ENCODE measurements around the gene DGAT2L6.
A peak's percentile ranks its signal among the peaks of the same experiment; 100 is the strongest.
"Not testable (repeated sequence)": the region's sequence is repeated elsewhere in the genome, so short reads cannot be mapped to it uniquely, and the experiment has no call there.

The DGAT2L6 gene

DNA sequence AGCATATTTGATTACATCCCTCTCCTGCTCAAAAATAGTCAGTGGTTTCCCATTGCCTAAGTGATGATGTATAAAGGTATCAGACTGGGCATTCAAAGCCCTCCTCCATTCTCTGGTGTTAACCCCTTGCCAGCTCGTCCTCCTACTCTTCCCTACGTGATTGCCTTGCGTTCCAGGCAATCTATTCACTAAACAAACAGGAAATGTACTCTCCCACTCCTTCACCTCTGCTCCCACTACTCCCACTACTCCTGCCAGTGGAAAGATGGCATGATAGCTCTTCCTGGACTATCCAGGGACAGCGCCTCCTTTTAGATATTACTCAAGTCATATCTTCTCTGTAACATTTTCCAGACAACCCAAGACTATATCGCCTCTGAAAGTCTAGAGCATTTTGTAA, 5.8 kb downstream of the DGAT2L6 start:
- in situ Hi-C loops (cut with HindIII; ENCODE audit: low pct_ligation_motif_present, low pct_unique_long_range_greater_than_20kb, low sequenced_read_pairs) = no loop called here

DNA sequence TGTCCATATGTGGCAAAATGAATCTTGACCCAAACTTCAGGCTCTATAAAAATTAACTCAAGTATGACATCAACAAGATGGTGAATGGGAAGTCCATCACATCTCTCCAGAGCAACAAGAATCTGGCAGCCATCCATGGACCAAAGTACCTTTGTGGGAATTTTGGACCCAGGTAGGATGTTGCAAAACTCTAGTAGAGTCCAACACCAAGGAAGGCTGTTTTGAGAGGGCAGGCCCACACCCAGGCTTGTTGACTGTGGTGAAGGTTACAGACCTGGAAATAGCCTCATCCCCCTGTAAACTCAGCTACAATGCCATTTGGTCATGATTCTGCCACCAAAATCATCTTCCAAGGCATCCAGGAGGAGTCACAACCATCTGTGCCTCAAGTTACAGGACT, 12.9 kb downstream of the DGAT2L6 start:
- in situ Hi-C loops (cut with HindIII; ENCODE audit: low pct_ligation_motif_present, low pct_unique_long_range_greater_than_20kb, low sequenced_read_pairs) = no loop called here

More for the DNA sequence above, 5.8 kb downstream of the DGAT2L6 start:
- no peak for DNase-seq

DNA sequence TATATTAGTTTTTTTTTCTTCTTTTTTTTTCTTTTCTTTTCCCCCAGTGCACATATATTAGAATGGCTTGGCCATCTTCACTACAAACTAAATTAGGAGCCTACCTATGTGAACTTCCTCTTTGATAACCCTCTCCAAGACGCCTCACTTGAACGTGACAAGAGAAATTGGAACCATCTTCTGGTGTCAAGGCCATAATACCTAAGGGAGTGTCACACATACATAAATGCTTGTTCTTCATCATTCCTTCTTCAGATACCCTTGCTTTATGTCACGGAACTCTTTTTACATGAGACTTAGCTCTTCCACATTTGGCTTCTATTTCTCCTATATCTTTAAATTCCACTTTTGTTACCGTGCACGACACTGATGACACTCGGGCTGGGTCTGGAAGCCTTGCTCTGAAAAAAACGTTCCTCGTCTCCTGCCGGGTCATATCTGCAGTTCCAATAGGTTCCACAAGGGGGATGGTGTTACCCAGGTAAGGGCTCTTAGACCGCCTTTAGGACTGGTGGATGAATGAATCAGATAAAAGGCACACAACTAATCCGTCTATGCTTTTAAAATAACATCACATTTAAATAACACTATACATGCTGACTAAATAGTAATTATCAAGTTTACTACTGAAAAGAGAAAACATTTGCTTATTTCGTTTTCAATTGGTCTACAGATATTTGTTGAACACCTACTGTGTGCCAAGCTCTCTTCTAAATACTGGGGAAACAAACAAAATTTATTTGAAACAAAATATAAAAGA, 19.9 kb downstream of the DGAT2L6 start:
- peak; percentile 56 for DNase-seq
- in situ Hi-C loops (cut with HindIII; ENCODE audit: low pct_ligation_motif_present, low pct_unique_long_range_greater_than_20kb, low sequenced_read_pairs) = no loop called here

More for the DNA sequence above, 12.9 kb downstream of the DGAT2L6 start:
- DNase-seq = no peak

DNA sequence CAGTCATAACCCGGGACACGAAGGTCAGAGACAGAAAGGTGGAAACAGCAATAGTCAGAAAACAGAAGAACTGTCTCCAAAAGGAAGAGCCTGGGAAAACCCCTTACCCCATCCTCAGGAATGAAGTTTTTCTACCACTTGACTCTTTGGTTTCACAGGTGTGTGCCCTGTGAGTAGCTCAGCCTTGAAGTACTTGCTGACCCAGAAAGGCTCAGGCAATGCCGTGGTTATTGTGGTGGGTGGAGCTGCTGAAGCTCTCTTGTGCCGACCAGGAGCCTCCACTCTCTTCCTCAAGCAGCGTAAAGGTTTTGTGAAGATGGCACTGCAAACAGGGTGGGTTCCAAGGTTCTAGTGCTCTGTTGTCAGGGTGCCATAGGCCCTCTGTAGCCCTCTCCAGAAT, 24.4 kb downstream of the DGAT2L6 start:
- in situ Hi-C loops (cut with HindIII; ENCODE audit: low pct_ligation_motif_present, low pct_unique_long_range_greater_than_20kb, low sequenced_read_pairs) = no loop called here
- DNase-seq = no peak

DNA sequence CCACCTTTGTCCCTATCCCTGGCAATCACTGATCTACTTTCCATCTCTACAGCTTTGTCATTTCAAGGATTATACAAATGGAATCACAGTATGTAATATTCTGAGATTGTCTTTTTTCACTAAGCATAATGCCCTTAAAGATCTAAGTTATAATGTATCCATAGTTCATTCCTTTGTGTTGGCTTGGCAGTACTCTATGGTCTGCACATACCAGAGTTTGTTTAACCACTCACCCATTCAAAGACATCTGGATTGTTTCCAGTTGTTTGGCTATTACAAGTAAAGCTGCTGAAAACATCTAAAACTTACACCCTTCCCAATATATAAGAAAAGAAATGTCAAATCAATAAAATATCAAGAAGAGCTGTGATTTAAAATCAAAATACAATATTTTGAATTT, 31.2 kb downstream of the DGAT2L6 start:
- no peak for DNase-seq

DNA sequence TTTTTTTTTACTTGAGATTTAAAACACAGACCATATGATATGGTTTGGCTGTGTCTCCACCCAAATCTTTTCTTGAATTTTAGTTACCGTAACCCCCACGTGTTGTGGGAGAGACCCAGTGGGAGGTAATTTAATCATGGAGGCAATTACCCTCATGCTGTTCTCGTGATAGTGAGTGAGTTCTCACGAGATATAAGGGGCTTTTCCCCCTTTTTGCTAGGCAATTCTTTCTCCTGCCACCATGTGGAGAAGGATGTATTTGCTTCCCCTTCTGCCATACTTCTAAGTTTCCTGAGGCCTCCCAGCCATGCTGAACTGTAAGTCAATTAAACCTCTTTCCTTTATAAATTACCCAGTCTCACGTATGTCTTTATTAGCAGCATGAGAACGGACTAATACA, 32.3 kb downstream of the DGAT2L6 start:
- in situ Hi-C loops (cut with HindIII; ENCODE audit: low pct_ligation_motif_present, low pct_unique_long_range_greater_than_20kb, low sequenced_read_pairs); DNase-seq: not testable (repeated sequence)

More for the DNA sequence above, 31.2 kb downstream of the DGAT2L6 start:
- in situ Hi-C loops (cut with HindIII; ENCODE audit: low pct_ligation_motif_present, low pct_unique_long_range_greater_than_20kb, low sequenced_read_pairs) = no loop called here

DNA sequence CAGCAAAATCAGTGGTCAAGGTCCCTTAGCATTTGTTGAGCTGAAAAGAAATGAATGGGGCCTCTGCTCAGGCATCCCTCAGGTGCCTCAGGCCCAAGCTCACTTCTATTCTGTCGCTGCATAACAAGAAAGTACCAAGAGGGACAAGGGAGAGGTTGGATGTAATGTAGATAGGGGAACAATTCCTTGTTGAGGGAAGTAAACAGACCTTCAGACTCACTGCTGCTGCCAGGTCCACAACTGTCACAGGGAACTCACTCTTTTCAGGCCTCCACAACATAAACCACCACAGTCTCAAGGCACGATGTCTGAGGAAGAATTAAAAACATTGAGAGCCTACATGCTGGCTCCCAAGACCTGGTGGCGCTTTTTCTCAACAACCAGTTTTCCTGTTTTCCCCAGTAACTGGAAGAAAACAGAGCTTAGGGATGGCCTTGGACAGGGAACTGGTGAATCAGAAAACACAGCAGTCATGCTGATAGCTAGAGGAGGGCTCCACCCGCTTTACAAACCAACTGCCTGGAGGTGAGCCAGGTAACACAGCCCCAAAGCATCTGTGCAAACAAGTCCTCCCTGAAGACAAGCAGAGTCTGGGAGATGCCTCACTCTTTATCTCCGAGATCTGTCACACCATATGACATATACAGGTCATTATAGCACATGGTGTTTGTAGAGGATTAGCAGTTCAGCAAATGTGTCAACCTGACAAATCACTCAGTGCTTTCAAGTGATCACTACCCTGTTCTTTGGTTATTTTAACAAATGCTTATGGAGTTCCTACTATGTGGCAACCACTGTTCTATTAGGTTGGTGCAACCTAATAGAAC, 42.9 kb downstream of the DGAT2L6 start:
- in situ Hi-C loops (cut with HindIII; ENCODE audit: low pct_ligation_motif_present, low pct_unique_long_range_greater_than_20kb, low sequenced_read_pairs) = no loop called here
- DNase-seq = no peak

DNA sequence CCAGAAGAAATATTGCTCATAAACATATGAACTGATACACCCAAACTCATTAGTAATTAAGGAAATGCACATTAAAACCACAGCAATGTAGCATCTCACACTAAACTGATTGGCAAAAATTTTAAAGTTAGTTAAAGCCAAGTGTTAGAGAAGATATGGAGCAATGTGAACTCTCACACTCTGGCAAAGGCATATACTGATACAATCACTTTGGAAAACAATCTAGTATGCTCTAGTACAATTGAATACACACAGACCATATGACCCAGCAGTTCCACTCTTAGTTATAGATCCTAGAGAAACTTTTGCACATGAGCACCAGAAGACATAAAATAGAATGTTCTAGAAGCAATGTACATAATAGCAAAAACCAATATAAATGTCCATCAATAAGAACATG, 48.8 kb downstream of the DGAT2L6 start:
- in situ Hi-C loops (cut with HindIII; ENCODE audit: low pct_ligation_motif_present, low pct_unique_long_range_greater_than_20kb, low sequenced_read_pairs) = no loop called here
- DNase-seq = no peak

DNA sequence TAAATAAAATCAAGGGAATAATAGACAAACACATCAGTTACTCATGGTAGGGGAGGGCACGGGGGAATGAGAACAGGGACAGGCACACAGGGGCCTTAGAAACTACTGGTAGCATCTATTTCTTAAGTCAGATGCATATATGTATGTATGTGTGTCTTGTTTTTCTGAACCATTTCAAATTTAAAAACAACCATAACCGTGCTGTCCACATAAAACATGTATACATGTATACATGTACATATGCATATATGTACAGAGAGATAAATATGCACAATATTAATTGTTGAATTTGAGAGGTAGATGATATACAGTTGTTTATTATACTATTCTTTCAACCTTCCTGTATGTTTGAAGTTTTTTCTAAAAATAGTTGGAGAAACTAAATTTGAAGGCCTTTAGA, 49.4 kb downstream of the DGAT2L6 start:
- in situ Hi-C loops (cut with HindIII; ENCODE audit: low pct_ligation_motif_present, low pct_unique_long_range_greater_than_20kb, low sequenced_read_pairs) = no loop called here
- DNase-seq = no peak

DNA sequence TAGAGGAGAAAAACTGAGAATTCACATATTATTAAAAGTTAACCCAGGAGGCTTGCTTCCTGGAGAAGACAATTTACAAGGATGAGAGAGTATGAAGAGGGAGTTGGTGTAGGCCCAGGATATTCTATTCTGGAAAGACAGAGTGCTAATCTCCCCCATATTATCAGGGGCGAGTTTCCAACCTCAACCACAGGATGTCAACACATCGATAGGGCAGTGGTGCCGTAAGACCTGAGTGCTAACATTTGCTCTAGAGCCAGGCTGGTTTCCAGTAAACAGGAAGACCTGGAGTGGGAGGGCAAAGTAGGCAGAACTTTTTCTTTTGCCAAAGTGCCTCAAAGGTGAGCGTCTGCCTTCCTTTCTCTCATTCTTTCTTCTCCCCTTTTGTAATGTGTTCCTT, 54.4 kb downstream of the DGAT2L6 start:
- in situ Hi-C loops (cut with HindIII; ENCODE audit: low pct_ligation_motif_present, low pct_unique_long_range_greater_than_20kb, low sequenced_read_pairs) = no loop called here
- DNase-seq = no peak

DNA sequence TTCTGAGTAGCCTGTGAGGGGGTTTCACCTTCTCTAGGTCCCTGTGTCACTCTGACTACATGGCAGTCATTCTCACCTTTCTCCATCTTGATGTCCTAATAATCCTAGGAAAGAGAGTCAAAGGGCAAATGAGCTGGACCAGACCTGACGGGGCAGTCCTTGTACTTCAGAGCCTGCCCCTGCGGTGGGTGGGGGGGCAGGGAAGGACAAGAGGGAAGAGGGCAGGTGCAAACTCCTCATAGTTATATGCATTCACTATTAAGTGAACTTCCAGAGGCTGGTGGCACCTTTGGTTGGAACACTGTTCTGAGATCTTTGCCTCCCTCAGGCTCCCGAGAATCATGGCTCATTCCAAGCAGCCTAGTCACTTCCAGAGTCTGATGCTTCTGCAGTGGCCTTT, 57.1 kb downstream of the DGAT2L6 start, which contains the start of gene AWAT1:
TSS of gene AWAT1 (plus strand) at position 301 of the 400 bp plus-strand sequence. CDS start at position 342, 41 bp downstream.
- no peak for DNase-seq
- in situ Hi-C loops (cut with HindIII; ENCODE audit: low pct_ligation_motif_present, low pct_unique_long_range_greater_than_20kb, low sequenced_read_pairs) = no loop called here

DNA sequence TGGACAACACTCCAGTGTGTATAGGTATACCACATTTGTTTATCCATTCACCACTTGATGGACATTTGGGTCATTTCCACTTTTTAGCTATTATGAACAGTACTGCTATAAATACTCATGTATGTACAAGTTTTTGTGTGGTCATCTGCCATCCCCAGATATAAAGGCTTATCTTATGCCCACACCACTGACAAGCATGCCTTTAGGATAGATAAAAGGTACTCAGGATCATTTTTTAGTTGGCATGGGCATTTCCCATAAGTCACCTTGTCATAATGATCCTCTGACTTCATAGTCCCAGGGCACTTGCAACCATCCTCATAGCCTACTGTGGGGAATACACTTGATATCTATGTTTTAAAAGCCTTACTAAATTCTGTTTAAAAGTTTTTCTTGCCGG, 63.5 kb downstream of the DGAT2L6 start:
- DNase-seq = no peak

DNA sequence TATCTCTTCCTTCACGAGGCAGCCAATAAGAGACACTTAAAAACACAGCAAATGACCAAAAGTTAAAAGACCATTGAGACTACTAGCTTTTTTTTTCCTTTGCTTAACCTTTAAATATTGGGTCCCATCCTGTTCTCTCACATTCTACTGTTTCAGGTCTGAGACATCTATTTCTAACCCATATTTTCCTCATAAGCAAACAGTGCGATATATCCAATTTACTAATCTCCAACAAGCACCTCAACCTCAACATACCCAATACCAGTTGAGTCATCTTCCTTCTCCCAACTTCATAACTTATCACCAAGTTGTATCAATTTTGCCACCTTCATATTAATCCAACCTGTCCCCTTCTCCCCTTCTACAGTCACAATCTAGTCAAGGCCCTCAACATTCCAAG, 64.2 kb downstream of the DGAT2L6 start:
- no peak for DNase-seq
- in situ Hi-C loops (cut with HindIII; ENCODE audit: low pct_ligation_motif_present, low pct_unique_long_range_greater_than_20kb, low sequenced_read_pairs) = no loop called here

More for the DNA sequence above, 63.5 kb downstream of the DGAT2L6 start:
- in situ Hi-C loops (cut with HindIII; ENCODE audit: low pct_ligation_motif_present, low pct_unique_long_range_greater_than_20kb, low sequenced_read_pairs) = no loop called here

DNA sequence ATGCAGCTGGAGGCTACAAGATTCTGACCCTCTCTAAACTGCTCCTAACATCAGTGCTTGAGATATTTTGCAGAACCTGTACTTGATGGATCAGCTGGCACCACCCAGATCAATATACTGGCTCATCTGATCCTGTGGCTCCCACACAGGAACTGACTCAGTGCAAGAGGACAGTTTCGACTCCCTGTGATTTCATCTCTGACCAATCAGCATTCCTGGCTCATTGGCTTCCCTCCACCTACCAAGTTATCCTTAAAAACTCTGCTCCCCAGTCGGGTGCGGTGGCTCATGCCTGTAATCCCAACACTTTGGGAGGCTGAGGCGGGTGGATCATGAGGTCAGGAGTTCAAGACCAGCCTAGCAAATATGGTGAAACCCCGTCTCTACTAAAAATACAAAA, 66.3 kb downstream of the DGAT2L6 start:
- in situ Hi-C loops (cut with HindIII; ENCODE audit: low pct_ligation_motif_present, low pct_unique_long_range_greater_than_20kb, low sequenced_read_pairs); DNase-seq: not testable (repeated sequence)

DNA sequence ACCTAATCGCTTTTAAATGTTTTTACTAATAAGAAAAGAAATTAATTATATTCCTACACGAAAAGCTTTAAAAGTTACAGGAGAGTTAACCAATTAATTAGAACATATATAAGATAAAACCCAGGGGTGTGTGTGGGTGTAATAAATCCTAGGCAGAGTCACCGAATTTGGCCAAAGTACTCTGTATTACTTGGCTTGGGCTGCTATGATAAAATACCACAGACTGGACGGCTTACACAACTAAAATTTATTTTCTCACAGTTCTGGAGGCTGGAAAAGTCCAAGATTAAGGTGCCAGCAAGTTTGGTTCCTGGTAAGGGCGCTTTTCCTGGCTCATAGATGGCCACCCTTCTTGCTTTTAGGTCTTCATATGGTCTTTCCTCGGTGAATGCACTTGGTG, 67.6 kb downstream of the DGAT2L6 start:
- no peak for DNase-seq
- in situ Hi-C loops (cut with HindIII; ENCODE audit: low pct_ligation_motif_present, low pct_unique_long_range_greater_than_20kb, low sequenced_read_pairs) = no loop called here

DNA sequence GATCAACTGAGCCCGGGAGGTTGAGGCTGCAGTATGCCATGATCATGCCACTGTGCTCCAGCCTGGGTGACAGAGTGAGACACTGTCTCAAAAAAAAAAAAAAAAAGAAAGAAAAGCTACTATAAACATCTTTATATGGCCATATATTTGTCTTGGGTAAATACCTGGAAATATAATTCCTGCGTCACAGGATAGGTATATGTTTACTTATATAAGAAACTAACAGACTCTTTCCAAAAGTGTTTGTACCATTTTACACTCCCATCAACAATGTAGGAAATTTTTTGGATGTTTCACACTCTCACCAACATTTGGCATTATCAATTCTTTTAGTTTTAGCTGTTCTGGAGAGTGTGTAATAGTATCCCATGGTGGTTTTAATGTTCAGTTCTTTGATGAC, 70.0 kb downstream of the DGAT2L6 start:
- no peak for DNase-seq
- in situ Hi-C loops (cut with HindIII; ENCODE audit: low pct_ligation_motif_present, low pct_unique_long_range_greater_than_20kb, low sequenced_read_pairs) = no loop called here

DNA sequence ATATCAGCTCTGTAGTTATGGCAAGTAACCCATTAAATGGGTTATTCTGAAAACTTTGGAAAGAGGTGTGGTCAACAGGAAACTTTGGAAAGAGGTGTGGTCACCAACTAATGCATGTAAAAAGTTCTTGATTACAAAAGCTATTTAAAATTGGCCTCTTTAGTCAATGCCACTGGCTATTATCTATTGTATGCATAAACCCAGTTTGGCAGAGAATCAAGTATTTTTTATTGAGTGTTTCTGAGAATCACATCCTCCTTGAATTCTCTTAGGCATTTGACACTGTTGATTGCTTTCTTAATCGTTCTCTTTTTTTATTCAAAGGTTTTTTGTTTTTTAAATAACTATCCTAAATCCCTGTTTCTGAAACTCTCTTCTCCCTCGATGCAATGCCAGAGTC, 75.2 kb downstream of the DGAT2L6 start:
- DNase-seq = no peak
- in situ Hi-C loops (cut with HindIII; ENCODE audit: low pct_ligation_motif_present, low pct_unique_long_range_greater_than_20kb, low sequenced_read_pairs) = no loop called here

DNA sequence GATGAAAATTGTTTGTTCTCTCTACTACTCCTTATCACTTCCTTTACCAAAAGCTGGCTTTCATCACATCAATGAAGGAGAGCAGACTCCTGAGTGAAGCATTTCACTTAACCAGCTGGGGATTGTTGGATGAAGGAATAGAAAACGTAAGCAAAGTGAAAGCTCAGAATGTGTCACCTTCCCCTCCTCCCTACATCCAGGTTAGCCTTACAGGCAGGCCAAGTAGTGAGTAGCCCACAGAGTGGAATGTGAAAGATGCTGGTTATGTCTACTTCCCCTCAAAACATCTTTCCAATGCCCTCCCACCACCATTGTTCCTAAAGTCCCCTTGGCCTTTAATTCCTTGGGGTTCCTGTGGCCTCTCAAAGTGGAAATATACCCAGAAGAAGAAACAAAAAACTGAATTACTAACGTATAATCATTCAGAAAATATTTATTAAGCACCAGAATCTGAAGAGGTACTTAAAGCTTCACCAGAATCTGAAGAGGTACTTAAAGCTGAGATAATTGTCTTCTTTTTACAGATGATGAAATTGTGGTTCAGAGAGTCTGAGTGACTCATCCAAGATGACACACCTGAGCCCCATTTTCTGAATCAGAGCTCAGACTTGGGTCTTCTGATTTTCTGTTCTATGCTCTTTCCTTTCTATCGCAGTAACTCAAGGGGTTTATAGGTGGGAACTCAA, 76.2 kb downstream of the DGAT2L6 start:
- in situ Hi-C loops (cut with HindIII; ENCODE audit: low pct_ligation_motif_present, low pct_unique_long_range_greater_than_20kb, low sequenced_read_pairs) = no loop called here
- no peak for DNase-seq

DNA sequence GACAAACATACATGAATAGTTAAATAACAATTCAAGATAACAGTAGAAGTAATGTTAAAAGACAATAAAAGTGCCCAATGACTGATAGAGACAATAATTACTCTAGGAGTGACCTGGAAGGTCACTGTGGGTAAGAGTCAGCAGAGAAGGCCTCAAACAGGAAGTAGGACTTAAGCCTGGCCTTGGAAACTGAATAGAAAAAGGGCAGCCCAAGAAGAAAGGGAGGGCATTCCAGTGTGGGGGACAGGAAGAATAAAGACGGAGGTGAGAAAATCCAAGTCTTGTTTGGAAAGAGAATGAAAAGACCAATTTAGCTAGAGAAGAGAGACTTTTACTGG, 76.7 kb downstream of the DGAT2L6 start:
- no peak for DNase-seq
- in situ Hi-C loops (cut with HindIII; ENCODE audit: low pct_ligation_motif_present, low pct_unique_long_range_greater_than_20kb, low sequenced_read_pairs) = no loop called here

Data from ACHN (cell line).